T-helper 2 cell treated with Interferon-gamma antibody and Interleukin-4, amounts not matched to agents 100 ng/mL and 5 ng/mL, for 36 hours (primary cell): ENCODE results near the gene AKR1B1. TPM values are rescaled to one million over a fixed set of nuclear protein-coding genes. Genes with fewer than 3 reads are reported as not detected.

Experiments used
- intact Hi-C: fragments of 100-400 bp; cut with micrococcal nuclease; formaldehyde crosslinking; loops from one replicate; pipeline ENCODE4 v1.15.1; 2023
- total RNA-seq: library from RNA; stranded (reverse); gene quantifications from 2 replicates; pipeline ENCODE4 v1.2.3, GENCODE V29; 2022

The AKR1B1 gene
- total RNA-seq, 1 donor from 2014 or later, result 95.6 TPM

DNA sequence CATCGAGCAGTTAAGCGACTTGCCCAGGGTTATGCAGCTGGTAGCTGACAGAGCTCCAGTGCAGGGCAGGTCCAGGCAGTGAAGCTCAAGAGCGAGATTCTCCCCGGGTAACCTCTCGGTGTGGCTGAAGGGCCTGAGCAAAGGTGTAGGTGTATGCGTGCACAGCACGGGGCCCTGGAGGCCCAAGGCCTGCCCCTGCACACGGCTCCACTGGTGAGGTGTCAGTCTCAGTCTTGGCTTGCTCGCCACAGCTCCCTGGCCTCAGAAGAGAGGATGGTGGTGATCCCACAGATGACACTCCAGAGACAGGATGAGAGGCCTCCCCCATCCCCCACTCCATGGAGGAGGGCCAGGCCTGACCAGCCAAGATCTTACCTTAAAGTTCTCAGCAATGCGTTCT, 12.0 kb downstream of the AKR1B1 start:
- intact Hi-C loops, result no loop called here

DNA sequence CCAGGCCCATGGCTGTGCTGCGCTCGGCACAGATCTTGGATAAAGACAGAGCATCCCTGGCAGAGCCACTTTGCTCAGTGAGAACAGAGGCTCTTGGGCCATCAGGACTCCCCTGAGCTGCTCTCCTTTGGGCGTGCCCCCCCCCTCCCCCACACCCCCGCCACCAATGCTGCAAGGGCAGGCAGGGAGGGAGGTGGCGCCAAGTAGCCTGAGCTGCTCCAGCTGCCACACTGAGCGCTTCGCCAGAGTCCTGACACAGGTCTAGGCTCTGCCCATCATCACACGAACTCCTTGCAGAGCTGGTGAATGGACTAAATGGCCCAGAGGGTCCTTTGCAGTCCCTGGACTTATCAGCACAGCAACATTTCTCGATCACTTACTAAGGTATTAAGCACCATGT, 12.5 kb downstream of the AKR1B1 start:
- intact Hi-C loops, result no loop called here

DNA sequence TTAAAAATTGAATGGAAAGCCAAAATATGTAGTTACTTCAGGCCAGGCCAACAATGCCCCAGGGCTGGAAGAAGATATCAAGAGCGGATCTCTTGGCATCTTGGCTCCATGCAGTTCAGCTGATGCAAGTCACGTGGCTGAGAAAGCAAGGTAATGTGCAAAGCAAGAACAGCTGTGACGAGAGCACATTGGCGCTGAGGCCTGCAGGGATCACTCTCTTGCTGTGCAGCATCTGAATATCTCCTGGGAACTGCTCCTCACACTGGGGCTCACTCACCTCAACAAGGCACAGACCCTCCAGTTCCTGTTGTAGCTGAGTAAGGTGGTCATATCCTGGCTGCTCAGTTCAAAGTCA, 14.0 kb downstream of the AKR1B1 start:
- intact Hi-C loops, result no loop called here

DNA sequence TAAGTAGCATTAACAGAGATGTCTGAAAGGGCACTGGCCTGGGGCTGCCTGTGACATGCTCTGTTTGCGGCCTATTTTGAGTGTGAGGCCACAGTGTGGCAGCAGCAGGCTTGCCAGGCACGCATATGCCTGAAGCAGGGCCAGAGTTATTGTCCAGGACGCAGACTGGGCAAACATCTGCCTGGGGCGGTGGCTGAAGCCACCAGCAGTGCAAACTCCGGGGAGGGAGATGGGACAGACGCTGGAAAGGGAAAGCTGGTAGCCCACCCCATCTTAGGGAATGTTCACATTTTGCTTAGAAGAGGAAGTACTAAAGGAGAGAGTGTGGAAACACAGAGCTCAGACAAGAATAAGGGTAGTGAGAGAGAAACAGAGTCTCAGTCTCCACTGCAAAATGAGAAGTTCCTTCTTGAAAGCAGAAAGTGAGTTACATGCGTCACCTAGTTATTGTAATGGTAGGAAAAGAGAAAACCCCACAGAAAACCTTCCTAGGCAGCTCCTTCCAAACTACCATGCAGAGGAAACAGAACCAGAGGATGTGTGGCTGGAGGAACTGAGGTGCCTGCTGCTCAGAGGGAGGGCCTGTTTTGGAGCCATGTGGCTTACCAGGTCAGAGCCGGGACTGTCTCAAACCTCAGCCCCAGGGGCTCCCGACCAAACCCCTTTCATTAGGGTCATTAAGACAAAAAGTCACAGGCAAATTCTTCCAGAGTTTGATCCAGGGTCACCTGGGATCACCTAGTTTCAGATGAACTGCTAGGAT, 14.5 kb downstream of the AKR1B1 start:
- intact Hi-C loops, result no loop called here

DNA sequence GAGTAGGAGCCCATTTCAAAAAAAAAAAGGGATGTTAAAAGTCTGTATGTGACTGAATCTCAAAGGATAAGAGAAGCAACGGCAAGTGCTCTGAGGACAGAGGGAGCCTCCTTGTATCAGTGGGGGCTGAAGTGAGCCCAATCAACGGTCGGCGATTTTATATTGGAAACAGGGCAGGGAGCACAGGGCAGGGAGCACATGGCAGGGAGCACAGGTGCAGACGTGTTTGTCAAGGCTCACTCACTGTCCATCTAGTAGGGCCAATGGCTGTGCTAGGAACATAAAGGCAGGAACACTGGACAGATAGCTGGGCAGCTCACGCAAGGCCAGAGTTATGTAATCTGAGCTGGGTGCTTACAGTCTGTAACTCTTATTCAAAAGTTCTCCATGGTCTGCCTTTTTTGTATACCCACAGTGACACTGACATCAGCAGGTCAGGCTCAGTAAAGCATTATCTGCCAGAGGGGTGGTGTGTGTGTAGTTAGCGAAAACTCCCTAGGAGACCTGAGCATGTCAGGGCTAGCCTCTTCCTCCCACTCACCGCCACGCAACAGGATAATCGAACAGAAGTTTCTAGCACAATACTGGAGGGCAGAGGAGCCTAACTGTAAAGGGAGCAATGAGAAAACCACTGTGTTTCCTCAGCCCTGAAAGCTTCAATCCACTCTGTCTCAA, 15.4 kb downstream of the AKR1B1 start:
- intact Hi-C loops, result no loop called here

DNA sequence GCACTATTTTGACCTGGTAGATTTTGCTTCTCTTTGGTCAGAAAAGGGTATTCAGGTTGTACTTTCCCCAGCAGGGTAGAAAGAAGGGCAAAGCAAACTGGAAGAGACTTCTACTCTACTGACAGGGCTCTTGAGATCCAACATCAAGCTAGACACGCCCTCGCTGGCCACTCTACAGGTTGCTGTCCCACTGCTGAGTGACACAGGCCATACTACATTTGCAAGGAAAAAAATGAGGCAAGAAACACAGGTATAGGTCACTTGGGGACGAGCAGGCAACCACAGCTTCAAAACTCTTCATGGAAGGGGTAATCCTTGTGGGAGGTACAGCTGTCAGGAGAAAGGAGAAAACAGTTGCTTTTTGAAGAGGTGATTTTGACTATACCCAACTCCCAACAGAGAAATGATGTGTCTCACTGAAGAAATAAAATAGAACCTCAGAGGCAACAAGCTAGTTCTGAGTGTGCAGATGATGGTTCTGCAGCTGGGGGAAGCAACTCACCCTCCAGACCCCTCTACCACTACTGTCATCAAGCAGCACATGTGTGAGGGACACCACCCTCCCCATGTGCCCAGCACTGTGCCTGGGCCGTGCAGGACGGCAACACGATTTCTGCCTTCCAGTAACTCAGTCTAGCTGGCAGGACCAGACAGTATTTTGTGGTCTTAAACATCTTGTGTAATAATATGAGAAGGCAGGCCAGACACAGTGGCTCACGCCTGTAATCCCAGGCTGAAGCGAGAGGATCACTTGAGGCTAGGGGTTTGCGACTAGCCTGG, 16.3 kb downstream of the AKR1B1 start:
- intact Hi-C loops, result no loop called here

DNA sequence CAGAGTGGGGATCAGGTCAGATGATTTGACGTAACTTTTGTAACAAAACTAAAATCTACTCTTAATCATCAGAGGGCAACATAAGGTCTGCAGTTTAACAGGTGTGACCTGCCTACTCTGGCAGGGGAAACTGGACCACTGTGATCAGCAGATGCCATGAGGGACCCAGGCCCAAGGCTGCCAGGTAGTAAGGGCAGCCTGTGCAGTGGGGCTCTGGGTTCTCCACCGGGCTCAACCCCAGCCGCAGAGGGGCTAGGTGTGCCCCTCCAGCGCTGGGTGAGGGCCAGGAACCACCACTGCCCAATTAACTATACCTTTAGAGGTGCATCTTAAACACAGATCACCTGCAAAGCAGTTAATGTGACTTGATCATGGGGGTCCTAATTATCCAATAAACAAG, 17.6 kb downstream of the AKR1B1 start:
- intact Hi-C loops, result no loop called here

DNA sequence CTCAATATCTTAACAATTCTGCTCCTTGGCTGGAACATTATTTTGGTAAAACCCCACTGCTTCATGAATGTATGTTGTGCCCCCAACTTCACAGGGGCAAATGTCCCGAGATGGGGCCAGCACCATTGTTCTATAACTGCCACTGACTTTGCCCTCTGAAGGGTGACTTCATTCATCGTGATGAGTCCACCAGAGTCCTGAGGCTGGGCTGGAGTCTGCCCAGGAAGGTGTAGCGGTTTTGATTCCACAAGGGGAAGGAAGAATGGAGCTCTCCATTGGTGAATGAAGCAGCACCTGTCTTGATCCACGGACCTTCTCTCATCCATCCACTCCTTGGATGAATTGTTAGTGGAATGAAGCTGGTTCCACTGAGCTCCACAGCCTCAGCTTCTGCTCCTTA, 18.4 kb downstream of the AKR1B1 start:
- intact Hi-C loops, result no loop called here

DNA sequence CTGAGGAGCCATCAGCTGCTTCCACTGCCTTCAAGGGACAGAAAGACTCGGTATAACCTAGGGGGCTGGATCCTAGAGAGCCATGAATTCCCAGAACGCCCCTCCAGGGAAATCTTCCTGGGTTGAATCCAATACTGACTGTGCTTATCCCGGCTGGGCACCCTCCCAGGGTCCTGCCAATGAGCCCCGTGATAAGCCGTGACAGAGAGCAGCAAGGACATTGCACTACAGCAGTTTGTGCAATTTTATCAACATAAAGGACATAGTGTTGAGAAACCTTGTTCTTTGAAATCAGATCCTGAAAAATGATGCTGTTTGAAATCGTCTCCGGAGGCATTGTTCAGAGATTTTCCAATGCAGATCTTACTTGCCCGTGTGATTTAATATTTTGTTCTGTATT, 18.8 kb downstream of the AKR1B1 start:
- intact Hi-C loops, result no loop called here

DNA sequence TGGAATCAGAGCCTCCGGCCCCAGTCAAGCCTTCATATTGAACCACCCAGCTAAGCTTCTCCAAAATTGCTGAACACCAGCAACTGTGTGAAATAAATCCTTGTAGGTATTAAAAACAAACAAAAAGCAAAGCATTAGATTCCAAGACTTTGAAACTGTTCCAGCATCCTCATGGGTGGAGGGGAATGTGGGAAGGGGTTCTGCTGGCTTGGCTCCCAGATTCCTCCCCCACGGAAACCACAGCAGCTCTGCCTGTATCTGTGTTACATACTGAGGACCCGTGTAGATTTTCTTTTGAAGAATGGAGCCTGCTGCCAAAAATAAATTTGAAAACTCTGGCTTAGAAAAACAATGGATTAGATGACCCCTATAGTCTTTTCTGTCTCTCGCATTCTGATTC, 20.0 kb downstream of the AKR1B1 start:
- intact Hi-C loops, result loop anchor here (10.0 kb wide), 1 partner anchor 1354 kb away; the partner anchor contains the start of gene CHCHD3

DNA sequence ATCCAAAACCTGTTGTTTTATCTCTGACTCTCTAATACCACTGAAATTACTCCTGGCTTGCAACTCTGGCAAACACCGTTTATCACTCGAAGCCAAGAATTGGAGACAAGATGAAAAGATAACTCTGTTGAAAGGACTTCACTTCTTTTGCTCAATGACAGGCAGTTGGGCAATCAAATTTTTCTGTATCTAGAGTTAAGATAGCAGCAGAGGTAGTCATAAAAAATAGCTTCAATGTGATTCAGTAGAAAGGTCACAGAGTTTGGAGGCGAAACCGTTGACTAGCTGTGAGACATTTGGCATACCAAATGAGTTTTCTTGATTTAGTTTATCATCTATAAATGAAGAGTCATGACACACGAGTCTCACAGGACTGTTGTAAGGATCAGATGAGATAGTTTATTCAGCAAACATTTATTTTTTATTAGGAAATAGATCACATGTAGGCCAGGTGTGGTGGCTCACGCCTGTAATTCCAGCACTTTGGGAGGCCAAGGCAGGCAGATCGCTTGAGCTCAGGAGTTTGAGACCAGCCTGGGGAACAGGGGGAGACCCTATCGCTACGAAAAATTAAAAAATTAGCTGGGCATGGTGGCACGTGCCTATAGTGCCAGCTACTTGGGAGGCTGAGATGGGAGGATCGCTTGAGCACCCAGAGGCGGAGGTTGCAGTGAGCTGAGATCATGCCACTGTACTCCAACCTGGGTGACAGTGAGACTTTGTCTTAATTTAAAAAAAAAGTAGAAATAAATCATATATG, 23.6 kb downstream of the AKR1B1 start:
- intact Hi-C loops, result loop anchor here (10.0 kb wide), 1 partner anchor 1351 kb away; the partner anchor contains the start of gene CHCHD3

DNA sequence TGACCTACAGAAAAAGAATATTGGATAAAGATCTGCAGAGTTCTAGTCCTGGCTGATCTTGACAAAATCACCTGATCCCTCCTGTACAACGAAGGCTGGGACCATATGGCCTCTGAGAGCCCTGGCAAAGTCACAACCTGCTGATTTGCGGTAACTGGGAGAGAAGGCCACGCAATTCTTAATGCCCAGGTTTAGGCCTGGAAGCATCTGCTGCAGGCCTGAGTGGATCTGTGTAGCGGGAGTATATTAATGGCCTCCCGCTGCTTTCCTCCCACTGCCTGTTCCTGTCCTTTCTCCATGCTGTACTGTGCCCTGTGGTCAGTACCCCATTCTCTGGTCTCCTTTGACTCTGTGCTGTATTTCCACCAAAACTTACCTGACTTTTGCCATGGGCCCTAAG, 24.2 kb downstream of the AKR1B1 start:
- intact Hi-C loops, result loop anchor here (10.0 kb wide), 1 partner anchor 1350 kb away; the partner anchor contains the start of gene CHCHD3

DNA sequence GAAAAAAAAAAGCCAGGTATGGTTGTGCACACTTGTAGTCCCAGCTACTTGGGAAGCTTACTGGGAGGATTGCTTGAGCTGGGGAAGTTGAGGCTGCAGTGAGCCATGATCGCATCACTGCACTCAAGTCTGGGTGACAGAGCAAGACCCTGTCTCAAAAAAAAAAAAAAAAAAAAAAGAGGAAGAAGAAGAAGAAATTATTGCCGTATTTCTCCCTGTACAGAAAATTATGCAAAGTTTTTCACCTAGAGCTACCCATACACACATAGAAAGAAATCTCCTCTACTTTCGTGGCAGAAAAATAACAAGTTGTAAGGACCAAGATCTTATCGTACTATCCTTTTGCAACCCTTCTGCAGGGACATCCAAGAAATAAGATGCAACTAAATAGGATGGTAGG, 25.5 kb downstream of the AKR1B1 start:
- intact Hi-C loops, result loop anchor here (10.0 kb wide), 1 partner anchor 1349 kb away; the partner anchor contains the start of gene CHCHD3

DNA sequence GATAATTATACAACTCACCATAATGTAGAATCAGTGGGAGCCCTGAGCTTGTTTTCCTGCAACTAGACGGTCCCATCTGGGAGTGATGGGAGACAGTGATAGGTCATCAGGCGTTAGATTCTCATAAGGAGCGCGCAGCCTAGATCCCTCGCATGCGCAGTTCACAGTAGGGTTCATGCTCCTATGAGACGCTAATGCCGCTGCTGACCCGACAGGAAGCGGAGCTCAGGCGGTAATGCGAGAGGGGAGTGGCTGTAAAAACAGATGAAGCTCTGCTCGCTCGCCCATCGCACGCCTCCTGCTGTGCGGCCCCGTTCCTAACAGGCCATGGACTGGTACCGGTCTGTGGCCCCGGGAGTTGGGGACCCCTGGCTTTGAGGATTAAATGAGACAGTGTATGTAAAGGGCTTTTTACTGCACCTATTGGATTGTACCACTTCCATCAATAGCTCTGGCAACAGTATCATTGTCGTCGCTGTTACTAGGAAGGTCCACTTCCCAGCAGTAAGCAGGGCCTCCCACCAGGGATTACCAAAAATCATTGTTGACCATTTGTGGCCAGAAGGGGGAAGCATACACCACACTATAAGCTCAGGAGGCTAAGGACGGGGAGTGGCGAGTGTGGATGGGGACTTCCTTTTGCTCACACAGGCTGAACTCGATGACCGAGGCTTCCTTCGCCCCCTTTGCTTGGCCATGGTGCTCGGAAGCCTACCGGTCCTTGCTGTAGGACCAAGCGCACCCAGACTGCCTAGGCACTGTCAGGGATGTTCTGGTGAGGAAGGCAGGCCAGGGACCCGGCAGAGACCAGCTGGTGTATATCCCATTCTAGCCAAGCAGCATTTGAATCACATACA, 26.4 kb downstream of the AKR1B1 start:
- intact Hi-C loops, result loop anchor here (1.0 to 10.0 kb wide), 7 partner anchors 27 to 1348 kb away; partner anchors contain the start of genes AKR1B1 and CHCHD3

DNA sequence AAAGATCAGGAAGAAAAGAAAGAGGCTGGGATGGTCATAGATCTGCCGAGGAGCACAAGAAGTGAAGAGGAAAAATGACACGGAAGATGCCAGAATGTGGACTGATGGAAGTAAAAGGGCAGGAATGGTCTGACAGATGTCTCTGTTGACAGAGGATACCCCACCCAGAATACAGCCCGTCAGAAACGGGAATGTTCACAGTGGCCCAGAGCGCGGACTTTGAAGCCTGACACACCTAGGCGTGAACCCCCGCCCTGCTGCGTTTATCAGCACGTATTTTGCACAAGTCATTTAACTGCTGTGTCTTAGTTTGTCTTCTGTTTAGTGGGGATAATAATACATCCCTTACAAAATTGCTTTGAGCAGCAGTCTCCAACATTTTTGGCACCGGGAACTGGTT, 27.1 kb downstream of the AKR1B1 start:
- intact Hi-C loops, result loop anchor here (1.0 to 10.0 kb wide), 7 partner anchors 27 to 1347 kb away; partner anchors contain the start of genes AKR1B1 and CHCHD3

DNA sequence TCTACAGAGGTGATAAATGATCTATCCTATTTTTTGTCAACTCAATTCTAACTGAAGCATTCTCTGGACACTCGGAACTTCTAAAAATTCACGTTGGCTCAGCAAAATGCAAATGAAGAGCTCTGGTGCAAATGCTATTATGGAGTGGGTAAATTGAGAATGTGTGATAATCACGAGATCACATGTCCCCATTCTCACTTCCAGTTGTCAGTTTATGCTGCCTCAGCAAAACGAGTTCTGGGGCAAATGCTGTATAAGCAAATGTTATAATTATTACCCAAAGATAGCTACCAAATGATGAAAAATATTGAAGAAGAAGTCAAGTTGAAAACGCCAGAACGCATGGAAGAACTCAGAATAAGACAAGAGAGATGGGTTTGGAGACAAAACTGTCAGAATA, 29.4 kb downstream of the AKR1B1 start:
- intact Hi-C loops, result no loop called here

DNA sequence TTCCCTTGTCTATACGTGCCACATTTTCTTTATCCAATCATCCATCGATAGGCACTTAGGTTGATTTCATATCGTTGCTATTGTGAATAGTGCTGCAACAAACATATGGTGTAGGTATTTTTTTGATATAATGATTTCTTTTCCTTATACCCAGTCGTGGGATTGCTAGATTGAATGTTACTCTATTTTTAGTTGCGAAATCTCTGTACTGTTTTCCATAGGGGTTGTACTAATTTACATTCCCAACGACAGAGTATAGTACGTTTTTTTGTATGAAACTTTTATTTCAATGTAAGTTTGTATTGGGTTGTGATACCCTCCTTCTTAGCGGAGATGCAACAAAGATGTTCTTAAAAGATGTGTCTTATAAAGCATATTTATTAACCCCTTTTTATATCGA, 30.0 kb downstream of the AKR1B1 start:
- intact Hi-C loops, result no loop called here

DNA sequence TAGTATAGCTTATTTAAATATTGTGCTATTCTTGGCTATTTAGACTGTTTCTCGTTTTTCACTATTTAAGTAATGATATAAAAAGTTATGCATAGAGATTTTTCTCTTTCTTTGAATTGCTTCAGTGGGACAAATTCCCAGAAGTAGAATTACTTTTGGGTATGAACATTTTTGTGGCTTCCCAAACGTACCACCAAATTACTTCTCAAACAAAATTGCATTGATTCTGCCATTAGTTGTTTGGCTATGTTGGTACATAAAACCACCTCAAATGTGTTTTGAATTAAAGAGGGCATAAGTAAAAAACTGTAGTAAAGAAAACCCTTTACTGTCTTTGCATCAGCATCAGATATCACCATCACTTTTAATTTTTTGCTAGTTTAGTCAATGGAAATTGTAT, 31.0 kb downstream of the AKR1B1 start:
- intact Hi-C loops, result no loop called here

DNA sequence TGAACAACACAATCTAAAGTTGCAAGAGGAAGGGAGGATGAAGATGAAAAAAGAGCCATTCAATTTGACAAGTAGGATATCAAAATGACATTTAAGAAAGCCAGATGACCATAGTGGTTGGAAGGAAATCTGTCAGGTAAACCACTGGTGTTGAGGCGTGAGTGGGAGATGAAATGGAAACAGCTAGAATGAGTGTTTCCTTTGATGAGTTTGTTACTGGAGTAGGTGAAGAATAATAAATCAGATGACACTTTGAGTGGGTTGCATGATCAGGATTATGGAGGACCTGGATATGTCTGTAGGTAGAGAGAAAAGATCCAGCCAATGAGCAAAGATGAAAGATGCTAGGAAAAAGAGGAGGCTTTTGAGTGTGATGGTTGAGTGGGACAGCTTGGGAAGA, 33.1 kb downstream of the AKR1B1 start:
- intact Hi-C loops, result no loop called here

DNA sequence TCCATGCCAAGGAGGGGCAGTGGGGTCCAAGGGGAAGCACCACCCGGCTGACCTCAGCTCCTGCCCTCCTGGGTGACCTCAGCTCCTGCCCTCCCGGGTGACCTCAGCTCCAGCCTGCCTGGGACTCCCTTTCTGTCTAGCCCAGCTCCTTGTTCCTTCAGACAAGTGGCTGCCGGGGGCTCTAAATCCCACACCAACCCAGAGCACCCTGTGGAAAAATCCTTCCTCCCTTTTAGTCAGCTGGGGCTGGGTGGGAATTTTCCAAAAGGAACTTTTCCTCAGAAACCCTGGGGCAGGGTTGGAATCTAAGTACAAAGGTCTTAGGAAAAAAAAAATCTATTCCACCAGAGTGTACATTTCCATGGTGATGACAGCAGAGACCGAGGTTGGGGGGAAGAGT, 36.3 kb downstream of the AKR1B1 start:
- intact Hi-C loops, result no loop called here
